DMS153 (cell line): ENCODE results near the gene PRC1.
"Not testable (repeated sequence)": the region's sequence is repeated elsewhere in the genome, so short reads cannot be mapped to it uniquely, and the experiment has no call there.

ENCODE experiments used
- DNase-seq: peaks from one replicate; lab custom pipeline; 2025; lab: John Stamatoyannopoulos, UW

The PRC1 gene

GRCh38 chr15:90934256-90934948 is 59.9 kb downstream of the PRC1 start:
- peak; percentile 46 for DNase-seq

DNA sequence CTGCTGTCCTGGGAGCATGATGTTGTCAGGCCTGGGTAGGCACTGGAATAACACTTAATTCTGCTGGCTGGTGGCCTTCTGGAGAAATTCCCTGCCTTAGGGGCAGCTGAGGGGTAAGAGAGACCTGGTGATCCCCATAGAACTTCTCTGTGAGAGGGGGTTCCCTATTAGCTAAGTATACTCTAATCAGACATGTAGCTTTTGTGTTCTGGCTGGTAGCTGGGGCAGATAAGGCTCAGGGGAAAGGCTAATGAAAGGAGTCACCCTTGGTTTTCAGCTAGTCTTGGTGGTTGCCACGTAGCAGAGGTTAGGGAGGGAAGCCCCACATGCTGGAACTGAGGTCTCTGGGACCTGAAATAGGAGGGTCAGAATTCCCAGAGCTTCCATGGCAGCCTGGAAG is 61.0 kb downstream of the PRC1 start:
- DNase-seq, result no peak

- DNase-seq, result no peak
These were observed 61.7 kb downstream of the PRC1 start for GRCh38 chr15:90932660-90932991.

DNA sequence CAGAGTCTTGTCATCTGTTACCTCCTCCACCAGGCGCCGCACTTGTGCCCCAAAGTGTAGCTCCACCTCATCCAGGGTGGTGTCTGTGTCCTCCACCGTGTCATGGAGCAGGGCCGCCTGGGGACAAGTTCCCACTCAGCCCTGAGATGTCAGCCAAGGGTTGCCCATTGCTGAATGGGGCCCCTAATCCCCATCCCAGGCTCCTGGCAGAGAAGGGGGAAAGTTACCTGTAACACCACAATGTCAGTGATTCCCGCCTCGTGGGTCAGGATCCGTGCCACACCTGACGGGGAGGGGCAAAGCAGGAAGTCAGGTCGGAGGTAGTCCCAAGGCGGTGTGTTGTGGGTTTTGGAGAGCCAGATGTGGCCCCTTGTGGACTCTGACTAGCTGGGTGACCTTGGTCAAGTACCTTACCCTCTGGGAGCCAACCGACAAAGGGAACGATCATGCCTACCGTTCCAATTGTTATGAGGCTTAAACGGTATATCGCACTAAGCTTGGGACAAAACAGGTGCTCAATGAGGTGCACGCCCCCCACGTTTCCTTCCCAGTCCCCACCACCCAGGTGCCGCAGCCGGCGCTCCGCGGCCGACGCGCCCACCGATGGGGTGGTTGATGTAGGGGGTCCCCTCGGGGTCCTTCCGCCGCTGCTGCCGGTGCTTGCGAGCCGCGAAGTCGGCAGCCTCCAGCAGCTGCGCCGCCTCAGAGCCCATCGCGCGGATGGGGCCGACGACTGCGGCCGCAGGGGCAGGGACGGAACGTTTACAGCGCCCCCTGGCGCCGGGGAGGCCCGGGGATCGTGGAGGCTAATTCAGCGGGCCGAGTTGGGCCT is 62.3 kb downstream of the PRC1 start, which contains the start of gene HDDC3:
HDDC3 (minus strand) TSS at position 722 of the 832 bp plus-strand sequence; CDS start at position 713, 9 bp downstream.
- DNase-seq, result peak; percentile 41

- no peak for DNase-seq
These were observed 62.8 kb downstream of the PRC1 start for GRCh38 chr15:90931575-90931827.

- no peak for DNase-seq
These were observed 63.3 kb downstream of the PRC1 start for GRCh38 chr15:90930861-90931574.

GRCh38 chr15:90929246-90930019 is 64.9 kb downstream of the PRC1 start:
- DNase-seq, result no peak

DNA sequence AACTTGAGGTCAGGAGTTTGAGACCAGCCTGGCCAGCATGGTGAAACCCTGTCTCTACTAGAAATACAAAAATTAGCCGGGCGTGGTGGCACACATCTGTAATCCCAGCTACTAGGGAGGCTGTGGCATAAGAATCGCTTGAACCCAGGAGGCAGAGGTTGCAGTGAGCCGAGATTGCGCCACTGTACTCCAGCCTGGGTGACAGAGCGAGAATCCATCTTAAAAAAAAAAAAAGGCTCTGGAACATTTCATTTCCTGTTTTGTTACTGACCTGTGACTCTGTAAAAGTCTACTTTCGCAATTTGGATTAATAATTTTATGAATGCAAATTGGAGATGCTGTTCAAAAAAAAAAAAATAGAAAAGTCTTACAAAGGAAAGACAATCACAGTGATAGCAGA is 66.2 kb downstream of the PRC1 start:
- DNase-seq, result not testable (repeated sequence)

- DNase-seq, result not testable (repeated sequence)
These were observed 67.6 kb downstream of the PRC1 start for GRCh38 chr15:90926766-90927165.

- DNase-seq, result no peak
These were observed 70.0 kb downstream of the PRC1 start for GRCh38 chr15:90924375-90924774.

DNA sequence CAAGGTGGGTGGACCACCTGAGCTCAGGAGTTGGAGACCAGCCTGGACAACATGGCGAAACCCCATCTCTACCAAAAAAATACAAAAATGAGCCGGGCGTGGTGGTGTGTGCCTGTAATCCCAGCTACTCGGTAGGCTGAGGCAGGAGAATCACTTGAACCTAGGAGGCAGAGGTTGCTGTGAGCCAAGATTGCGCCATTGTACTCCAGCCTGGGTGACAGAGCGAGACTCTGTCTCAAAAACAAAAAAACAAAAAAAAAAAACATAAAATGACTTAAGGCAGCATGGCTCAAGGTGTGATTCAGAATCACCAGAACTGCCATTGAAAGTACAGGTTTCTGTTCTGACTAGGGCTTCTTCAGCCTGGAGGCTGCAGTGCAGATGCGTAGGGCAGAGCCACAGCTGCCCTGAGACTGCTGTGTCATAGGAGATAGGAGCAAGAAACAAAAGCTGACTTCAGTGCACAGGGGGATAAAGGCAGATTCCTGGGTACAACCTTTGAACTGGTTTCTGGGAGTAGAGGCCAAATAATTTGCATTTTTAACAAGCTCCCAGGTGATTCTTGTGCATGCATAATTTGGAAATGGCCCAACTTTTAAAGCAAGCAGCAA is 71.5 kb downstream of the PRC1 start:
- DNase-seq, result not testable (repeated sequence)

DNA sequence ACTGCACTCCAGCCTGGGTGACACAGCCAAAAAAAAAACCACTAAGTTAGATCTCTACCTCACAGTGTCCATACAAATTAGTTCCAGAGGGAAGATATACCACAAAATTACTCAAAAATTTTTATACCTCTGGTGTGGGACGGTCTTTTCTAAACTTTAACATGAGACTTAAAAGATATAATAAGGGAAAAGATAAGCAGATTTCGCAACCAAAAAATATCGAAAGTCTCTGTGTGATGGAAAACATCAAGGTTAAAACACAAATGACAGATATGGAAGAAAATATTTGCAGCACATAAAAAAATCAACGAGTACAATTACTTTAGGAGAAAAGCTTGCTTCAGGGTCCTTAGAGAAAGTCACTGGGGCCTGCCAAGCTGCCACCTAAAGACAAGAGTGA is 72.4 kb downstream of the PRC1 start:
- no peak for DNase-seq

- DNase-seq, result no peak
These were observed 75.5 kb downstream of the PRC1 start for GRCh38 chr15:90918835-90919234.

DNA sequence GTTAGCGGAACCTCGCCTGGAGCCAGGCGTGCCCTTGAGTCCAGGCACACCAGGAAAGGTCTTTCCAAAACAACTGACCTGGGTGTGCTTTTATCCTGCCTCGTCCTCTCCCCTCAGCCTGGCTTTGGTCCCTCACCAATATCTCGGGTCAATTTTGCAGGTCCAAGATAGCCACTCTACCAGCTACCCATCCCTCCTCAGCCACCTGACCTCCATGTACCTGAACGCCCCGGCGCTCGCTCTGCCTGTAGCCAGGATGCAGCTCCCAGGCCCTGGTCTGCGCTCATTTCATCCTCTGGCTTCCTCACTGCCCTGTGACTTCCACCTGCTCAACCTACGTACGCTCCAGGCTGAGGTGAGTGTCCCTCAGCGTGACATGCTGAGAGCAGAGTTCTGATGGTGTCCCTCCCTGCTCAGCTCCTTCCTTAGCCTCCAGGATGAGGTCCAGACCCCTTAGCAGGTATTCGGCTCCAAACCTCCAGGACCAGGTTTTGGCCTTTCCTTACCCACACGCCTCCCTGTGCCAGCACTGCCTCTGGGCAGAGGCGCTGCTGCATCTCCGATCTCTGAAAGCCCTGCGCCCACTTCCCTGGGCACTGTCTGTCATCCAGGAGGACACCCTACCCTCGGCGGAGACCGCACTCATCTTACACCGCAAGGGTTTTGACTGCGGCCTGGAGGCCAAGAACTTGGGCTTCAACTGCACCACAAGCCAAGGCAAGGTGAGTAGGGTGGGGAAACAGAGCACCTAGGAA is 76.1 kb downstream of the PRC1 start:
- no peak for DNase-seq

- DNase-seq, result no peak
These were observed 76.8 kb downstream of the PRC1 start for GRCh38 chr15:90917569-90917968.

DNA sequence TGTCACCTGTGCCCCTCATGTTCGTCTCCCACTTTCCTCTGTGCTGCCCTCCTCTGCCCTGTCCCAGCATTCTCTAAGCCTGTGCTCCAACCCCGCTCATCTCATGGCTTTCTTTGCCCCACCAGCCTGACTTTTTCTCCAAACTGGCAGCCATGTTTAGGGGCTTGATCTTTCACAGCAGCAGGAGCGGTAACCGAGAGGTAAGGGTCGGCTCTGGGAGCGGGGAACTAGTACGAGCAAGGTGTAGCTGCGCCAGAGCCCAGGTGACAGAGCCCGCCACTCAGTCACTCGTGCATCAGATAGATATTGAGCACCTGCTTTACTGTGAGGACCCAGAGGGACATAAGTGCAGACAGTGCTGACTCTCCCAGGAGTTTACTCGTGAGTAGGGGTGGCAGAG is 77.9 kb downstream of the PRC1 start:
- no peak for DNase-seq
